Activated naive CD8-positive, alpha-beta T cell treated with anti-CD3 and anti-CD28 coated beads, Interleukin-2, amount 10 ng/mL, durations not matched to agents 7 days and 5 days (primary cell): ENCODE measurements around the gene INMT. TPM values are rescaled to one million over a fixed set of nuclear protein-coding genes. Genes with fewer than 3 reads are reported as not detected.
"Not testable (repeated sequence)": the region's sequence is repeated elsewhere in the genome, so short reads cannot be mapped to it uniquely, and the experiment has no call there.

Source experiments
- ATAC-seq: fragments of 150-1000 bp; cut with Tn5 transposase; one replicate; pipeline ENCODE4 v1.10.0; 2021; ENCODE audit warnings: low read depth, moderate library complexity
- POLR2A ChIA-PET: fragments of 350-600 bp; sonication (Branson Sonifier 250); formaldehyde crosslinking; loops from one replicate; lab custom pipeline; 2021; ENCODE audit warnings: antibody characterized with exemption; lab: Charles Lee
- DNase-seq: peaks from one replicate; pipeline ENCODE4 v3.0.0; 2021
- H3K27ac Mint-ChIP-seq: one replicate; pipeline ENCODE4 v1.8.0; 2022; ENCODE audit warnings: mild to moderate bottlenecking, mixed read lengths
- H3K27me3 Mint-ChIP-seq: one replicate; pipeline ENCODE4 v1.8.0; 2022; ENCODE audit warnings: mild to moderate bottlenecking, moderate library complexity, mixed read lengths
- H3K36me3 Mint-ChIP-seq: one replicate; pipeline ENCODE4 v1.8.0; 2021; ENCODE audit warnings: mild to moderate bottlenecking, mixed read lengths
- H3K4me1 Mint-ChIP-seq: one replicate; pipeline ENCODE4 v1.8.0; 2021; ENCODE audit warnings: mixed read lengths
- H3K4me3 Mint-ChIP-seq: one replicate; pipeline ENCODE4 v1.8.0; 2022; ENCODE audit warnings: mild to moderate bottlenecking, moderate library complexity, mixed read lengths
- H3K9me3 Mint-ChIP-seq: one replicate; pipeline ENCODE4 v1.8.0; 2021; ENCODE audit warnings: mixed read lengths
- total RNA-seq, 2 experiments: library from RNA; stranded (reverse); gene quantifications; one replicate each; pipeline ENCODE4 v1.2.3, GENCODE V29; 2021

Gene INMT
- total RNA-seq, 2 experiments from 2014 or later = 0.30 to 0.37 TPM

DNA sequence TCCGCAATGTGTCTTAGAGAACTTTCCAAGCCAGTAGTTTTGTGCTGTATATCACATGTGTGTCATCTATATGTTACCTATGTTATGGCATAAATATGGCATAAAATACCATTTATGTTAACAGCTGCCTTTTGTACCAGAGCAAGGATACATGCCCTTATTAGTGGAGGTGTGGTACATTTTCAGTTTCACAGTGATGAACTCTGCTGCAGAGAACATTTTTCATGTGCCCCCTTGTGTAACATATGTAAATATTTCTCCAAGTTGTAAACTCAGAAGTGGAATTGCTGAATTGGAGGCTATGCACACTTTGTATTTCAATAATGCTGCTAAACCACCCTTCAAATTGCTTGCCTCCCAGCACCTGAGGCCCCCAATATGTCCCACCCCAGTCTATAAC lies 37.8 kb upstream of the INMT start:
- DNase-seq (no peak), ATAC-seq (no peak)
- POLR2A ChIA-PET = no interaction called here
- H3K4me1 Mint-ChIP-seq = no peaks in the 10 kb centered on the region
- H3K27ac Mint-ChIP-seq = no peak overlapping the region
- H3K4me3 Mint-ChIP-seq = no peak overlapping the region
- peaks cover 22% of the 10 kb centered on the region for H3K36me3 Mint-ChIP-seq
- no peaks in the 10 kb centered on the region for H3K27me3 Mint-ChIP-seq
- peaks cover 15% of the 10 kb centered on the region for H3K9me3 Mint-ChIP-seq

- Mint-ChIP-seq H3K4me3 (no peak overlapping the region), H3K27ac (no peak overlapping the region), H3K36me3 (peaks cover 36% of the 10 kb centered on the region), H3K27me3 (no peaks in the 10 kb centered on the region), H3K4me1 (no peaks in the 10 kb centered on the region), H3K9me3 (peaks cover 19% of the 10 kb centered on the region)
- ATAC-seq (no peak), DNase-seq (no peak)
- POLR2A ChIA-PET = interaction anchor here (1.3 kb wide), 1 partner anchor 21 kb away, joined by 3 read pairs; no protein-coding TSS in a partner anchor
These were observed 34.8 kb upstream of the INMT start for GRCh38 chr7:30717181-30717580.

GRCh38 chr7:30719434-30719833 lies 32.5 kb upstream of the INMT start:
- H3K4me3 Mint-ChIP-seq, H3K27ac Mint-ChIP-seq, ATAC-seq, H3K4me1 Mint-ChIP-seq, POLR2A ChIA-PET, DNase-seq, H3K27me3 Mint-ChIP-seq: not testable (repeated sequence)
- peaks cover 36% of the 10 kb centered on the region for H3K36me3 Mint-ChIP-seq
- H3K9me3 Mint-ChIP-seq = peaks cover 19% of the 10 kb centered on the region

DNA sequence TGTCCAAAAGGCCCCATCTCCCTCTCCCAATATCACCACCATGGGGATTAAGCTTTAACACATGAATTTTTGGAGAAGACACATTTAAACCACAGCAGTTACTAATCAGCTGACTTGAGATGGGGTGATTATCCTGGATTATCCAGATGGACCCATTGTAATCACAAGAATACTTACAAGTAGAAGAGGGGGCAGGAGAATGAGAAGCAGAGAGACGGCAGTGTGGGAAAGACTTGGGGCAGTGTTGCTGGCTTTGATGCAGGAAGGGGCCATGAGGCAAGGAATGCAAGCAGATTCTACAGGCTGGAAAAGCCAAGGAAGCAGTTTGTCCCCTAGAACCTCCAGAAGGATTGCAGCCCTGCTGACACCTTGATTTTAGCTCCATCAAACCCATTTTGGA lies 30.7 kb upstream of the INMT start:
- H3K4me1 Mint-ChIP-seq = peaks cover 14% of the 10 kb centered on the region
- no peak for ATAC-seq
- peaks cover 39% of the 10 kb centered on the region for H3K36me3 Mint-ChIP-seq
- DNase-seq = no peak
- peaks cover 19% of the 10 kb centered on the region for H3K9me3 Mint-ChIP-seq
- no peak overlapping the region for H3K4me3 Mint-ChIP-seq
- POLR2A ChIA-PET = no interaction called here
- H3K27ac Mint-ChIP-seq = peak overlapping the region; percentile 10
- H3K27me3 Mint-ChIP-seq = no peaks in the 10 kb centered on the region

GRCh38 chr7:30722187-30722586 lies 29.7 kb upstream of the INMT start:
- ATAC-seq (no peak), DNase-seq (no peak)
- H3K4me3 Mint-ChIP-seq = no peak overlapping the region
- no peaks in the 10 kb centered on the region for H3K27me3 Mint-ChIP-seq
- no peak overlapping the region for H3K27ac Mint-ChIP-seq
- H3K4me1 Mint-ChIP-seq = peaks cover 23% of the 10 kb centered on the region
- H3K9me3 Mint-ChIP-seq = peaks cover 16% of the 10 kb centered on the region
- POLR2A ChIA-PET = no interaction called here
- peaks cover 34% of the 10 kb centered on the region for H3K36me3 Mint-ChIP-seq

GRCh38 chr7:30722671-30723070 lies 29.3 kb upstream of the INMT start:
- Mint-ChIP-seq H3K27me3 (no peaks in the 10 kb centered on the region), H3K4me1 (peaks cover 28% of the 10 kb centered on the region), H3K36me3 (peaks cover 32% of the 10 kb centered on the region), H3K9me3 (peaks cover 14% of the 10 kb centered on the region), H3K4me3 (no peak overlapping the region), H3K27ac (no peak overlapping the region)
- POLR2A ChIA-PET = no interaction called here
- no peak for DNase-seq
- no peak for ATAC-seq

DNA sequence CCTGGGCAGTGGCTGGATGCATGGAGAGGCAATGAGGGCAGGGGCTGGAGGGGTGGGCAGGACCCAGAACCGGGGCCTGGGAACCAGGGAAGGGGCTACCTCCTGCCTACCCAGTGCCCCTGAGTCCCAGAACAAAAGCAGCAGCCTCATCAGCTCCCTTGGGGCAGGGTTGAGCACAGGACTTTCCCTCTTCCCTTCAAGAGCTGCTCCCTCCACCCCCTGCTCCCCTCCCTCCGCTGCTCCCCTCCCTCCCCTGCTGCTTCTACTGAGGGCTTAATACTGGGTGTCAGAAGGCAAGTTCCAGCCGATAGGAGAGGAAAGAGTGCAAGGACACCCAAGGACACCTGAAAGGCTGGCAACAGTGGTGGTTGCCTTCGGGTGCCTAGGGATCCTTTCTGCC lies 28.2 kb upstream of the INMT start:
- Mint-ChIP-seq H3K27me3 (no peaks in the 10 kb centered on the region), H3K36me3 (peaks cover 21% of the 10 kb centered on the region), H3K4me3 (no peak overlapping the region), H3K4me1 (peaks cover 39% of the 10 kb centered on the region), H3K27ac (no peak overlapping the region), H3K9me3 (peaks cover 4% of the 10 kb centered on the region)
- ATAC-seq (no peak), DNase-seq (no peak)
- POLR2A ChIA-PET = no interaction called here

DNA sequence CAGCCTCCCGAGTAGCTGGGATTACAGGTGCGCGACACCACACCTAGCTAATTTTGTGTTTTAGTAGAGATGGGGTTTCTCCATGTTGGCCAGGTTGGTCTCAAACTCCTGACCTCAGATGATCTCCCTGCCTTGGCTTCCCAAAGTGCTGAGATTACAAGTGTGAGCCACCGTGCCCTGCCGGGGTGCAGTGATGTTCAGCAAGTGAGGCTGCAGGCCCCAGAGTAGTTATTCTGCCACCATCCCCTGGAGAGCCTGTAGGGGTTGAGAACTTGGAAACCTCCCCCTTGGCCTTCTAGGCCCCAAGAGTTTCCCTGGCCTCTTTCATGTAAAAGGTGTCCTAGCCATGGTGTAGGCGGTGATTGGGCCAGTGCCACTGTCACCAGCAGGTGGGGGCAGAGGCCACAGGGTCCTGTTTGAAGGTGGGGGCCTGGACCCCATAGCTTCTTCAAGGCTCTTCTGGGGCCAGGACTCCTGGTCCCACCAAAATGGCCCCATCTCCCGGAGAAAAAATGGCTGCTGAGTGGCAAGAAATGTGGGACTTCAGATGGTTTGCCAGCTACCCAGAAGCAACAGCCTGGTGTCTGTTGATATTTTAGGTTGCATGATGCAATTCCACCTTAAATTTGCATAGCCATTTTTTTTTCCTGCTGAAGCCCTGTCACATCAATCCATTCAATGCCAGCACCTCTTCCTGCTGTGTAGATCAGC lies 25.5 kb upstream of the INMT start:
- peaks cover 48% of the 10 kb centered on the region for H3K4me1 Mint-ChIP-seq
- H3K27ac Mint-ChIP-seq = peak overlapping the region; percentile 98
- peaks cover 6% of the 10 kb centered on the region for H3K36me3 Mint-ChIP-seq

DNA sequence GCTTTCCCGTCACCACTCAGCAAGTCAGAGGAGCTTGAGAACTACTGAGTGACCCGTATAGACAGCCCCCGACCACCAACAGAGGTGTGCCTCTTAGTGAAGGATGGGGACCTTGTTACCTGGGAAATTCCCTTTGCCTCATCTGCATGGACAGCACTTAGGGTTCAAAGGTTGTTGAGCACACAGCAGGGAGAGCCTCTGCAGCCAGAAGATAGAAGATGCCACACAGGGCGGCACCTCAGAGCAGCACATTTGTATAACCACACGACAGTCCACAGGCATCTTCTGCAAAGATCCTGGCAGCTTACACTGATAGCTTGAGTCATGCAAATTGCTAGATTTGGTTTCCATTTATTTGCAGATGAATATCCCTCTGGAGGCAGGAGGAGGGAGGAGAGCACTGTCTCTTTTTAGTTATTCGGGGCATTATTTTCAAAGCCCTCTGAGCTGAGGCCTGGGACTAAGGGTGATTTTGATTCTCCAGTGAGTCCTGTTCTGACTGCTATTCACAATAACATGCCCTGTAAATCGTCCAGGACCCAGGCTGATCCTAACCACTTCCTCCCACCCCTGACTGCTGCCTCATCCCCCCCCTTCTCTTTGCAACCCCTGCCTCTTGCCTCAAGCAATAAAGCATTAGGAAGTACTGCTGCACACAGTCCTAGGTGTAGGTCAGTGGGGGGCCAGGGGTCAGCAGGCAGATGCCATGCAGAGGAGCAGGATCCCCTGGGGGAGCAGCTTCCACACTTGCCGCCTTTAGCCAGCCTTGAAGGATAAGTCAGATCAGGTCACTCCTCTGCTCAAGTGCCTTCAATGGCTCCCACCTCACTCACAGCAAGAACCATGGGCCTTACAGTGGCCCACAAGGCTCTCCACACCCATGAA lies 24.6 kb upstream of the INMT start:
- peaks cover 55% of the 10 kb centered on the region for H3K4me1 Mint-ChIP-seq
- POLR2A ChIA-PET = interaction anchor here (1.0 to 3.4 kb wide), 3 partner anchors 10 to 249 kb away, joined by 5 to 61 read pairs (median 5); partner anchors contain the start of gene NOD1

More for the DNA sequence above, 25.5 kb upstream of the INMT start:
- ATAC-seq (peak; percentile 20), DNase-seq (peak; percentile 62)
- Mint-ChIP-seq H3K9me3 (no peaks in the 10 kb centered on the region), H3K4me3 (peak overlapping the region; percentile 94), H3K27me3 (peaks cover 2% of the 10 kb centered on the region)
- POLR2A ChIA-PET = interaction anchor here (1.0 to 3.4 kb wide), 3 partner anchors 11 to 248 kb away, joined by 5 to 61 read pairs (median 5); partner anchors contain the start of gene NOD1

DNA sequence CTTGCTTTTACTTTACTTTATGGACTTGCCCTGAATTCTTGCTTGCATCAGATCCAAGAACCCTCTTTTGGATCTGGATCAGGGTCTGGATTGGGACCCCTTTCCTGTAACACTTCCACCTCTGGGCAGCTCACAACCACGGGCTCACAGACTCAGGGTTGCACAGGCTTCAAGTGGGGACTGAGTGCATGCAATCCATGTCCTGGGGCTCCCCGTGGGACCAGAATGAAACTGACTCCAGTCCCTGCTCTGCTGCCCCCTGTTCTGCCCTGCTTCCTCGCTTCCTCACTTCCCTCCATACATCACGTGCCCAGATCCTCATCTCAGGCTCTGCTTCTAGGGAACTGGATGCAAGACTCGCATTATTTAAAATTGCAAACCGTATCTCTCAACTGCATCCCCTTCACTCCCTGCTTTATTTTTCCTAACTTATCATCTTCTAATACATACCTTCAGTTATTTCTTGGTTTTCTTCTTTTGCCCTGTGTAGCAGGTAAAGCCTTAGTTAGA lies 23.3 kb upstream of the INMT start:
- Mint-ChIP-seq H3K9me3 (no peaks in the 10 kb centered on the region), H3K4me3 (no peak overlapping the region), H3K27ac (peak overlapping the region; percentile 98), H3K27me3 (peaks cover 4% of the 10 kb centered on the region), H3K4me1 (peaks cover 53% of the 10 kb centered on the region), H3K36me3 (peaks cover 6% of the 10 kb centered on the region)
- POLR2A ChIA-PET = interaction anchor here (3.4 kb wide), 1 partner anchor 9 kb away, joined by 61 read pairs; no protein-coding TSS in a partner anchor
- no peak for DNase-seq
- ATAC-seq = no peak

More for the DNA sequence above, 24.6 kb upstream of the INMT start:
- H3K27me3 Mint-ChIP-seq = peaks cover 2% of the 10 kb centered on the region
- peaks cover 6% of the 10 kb centered on the region for H3K36me3 Mint-ChIP-seq
- H3K4me3 Mint-ChIP-seq = peak overlapping the region; percentile 94
- no peaks in the 10 kb centered on the region for H3K9me3 Mint-ChIP-seq
- peak overlapping the region; percentile 98 for H3K27ac Mint-ChIP-seq
- ATAC-seq (peak; percentile 91), DNase-seq (peak; percentile 65)

DNA sequence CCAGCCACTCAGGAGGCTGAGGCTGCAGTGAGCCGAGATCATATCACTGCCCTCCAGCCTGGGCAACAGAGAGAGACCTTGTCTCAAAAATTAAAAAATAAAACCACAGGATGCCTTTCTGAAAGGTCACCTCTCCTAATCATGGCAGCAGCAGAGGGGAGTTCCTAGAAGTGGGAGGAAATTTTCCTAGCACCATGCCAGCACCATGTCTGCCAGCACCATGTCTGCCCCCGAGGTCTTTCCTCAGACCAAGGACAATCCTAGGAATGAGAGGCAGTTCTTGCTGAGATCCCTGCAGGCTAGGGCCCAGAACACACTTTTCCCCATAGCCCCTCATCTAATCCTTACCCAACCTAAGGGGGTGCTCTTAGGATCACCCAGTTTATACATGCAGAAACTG lies 22.3 kb upstream of the INMT start:
- POLR2A ChIA-PET = no interaction called here
- no peak overlapping the region for H3K4me3 Mint-ChIP-seq

DNA sequence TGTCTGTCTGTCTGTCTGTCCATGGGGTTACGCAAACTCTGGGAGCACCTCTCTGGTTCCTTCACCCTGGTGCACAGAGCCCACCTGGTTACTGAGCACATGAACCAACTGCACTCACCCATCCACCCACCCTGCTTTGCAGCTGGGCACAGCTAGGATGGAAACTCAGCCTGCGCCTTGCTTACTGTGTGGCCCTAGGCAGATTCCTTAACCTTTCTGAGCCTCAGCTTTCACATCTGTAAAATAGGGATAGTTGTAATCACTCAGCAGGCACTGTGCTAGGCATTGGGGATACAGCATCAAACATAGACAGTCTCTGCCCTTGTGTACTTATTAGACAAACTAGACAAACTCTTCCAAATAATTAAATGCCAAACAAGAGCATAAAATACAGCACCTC lies 21.8 kb upstream of the INMT start:
- H3K36me3 Mint-ChIP-seq = peaks cover 2% of the 10 kb centered on the region
- DNase-seq (no peak), ATAC-seq (no peak)
- H3K27ac Mint-ChIP-seq = no peak overlapping the region
- POLR2A ChIA-PET = no interaction called here
- peaks cover 53% of the 10 kb centered on the region for H3K4me1 Mint-ChIP-seq
- H3K27me3 Mint-ChIP-seq = peaks cover 4% of the 10 kb centered on the region
- H3K4me3 Mint-ChIP-seq = no peak overlapping the region
- H3K9me3 Mint-ChIP-seq = no peaks in the 10 kb centered on the region

More for the DNA sequence above, 22.3 kb upstream of the INMT start:
- ATAC-seq = no peak
- no peak overlapping the region for H3K27ac Mint-ChIP-seq
- H3K36me3 Mint-ChIP-seq = peaks cover 4% of the 10 kb centered on the region
- DNase-seq = no peak
- peaks cover 53% of the 10 kb centered on the region for H3K4me1 Mint-ChIP-seq
- H3K9me3 Mint-ChIP-seq = no peaks in the 10 kb centered on the region
- H3K27me3 Mint-ChIP-seq = peaks cover 4% of the 10 kb centered on the region

GRCh38 chr7:30730996-30731395 lies 20.9 kb upstream of the INMT start:
- POLR2A ChIA-PET = no interaction called here
- H3K27ac Mint-ChIP-seq = peak overlapping the region; percentile 42
- DNase-seq = no peak
- no peaks in the 10 kb centered on the region for H3K36me3 Mint-ChIP-seq
- peaks cover 49% of the 10 kb centered on the region for H3K4me1 Mint-ChIP-seq
- no peak overlapping the region for H3K4me3 Mint-ChIP-seq
- ATAC-seq = no peak
- peaks cover 4% of the 10 kb centered on the region for H3K27me3 Mint-ChIP-seq
- no peaks in the 10 kb centered on the region for H3K9me3 Mint-ChIP-seq
